ENCODE results near the gene ADTRP. TPM values are rescaled to one million over a fixed set of nuclear protein-coding genes. Genes with fewer than 3 reads are reported as not detected.

Gene ADTRP, protein sequence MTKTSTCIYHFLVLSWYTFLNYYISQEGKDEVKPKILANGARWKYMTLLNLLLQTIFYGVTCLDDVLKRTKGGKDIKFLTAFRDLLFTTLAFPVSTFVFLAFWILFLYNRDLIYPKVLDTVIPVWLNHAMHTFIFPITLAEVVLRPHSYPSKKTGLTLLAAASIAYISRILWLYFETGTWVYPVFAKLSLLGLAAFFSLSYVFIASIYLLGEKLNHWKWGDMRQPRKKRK
- total RNA-seq (2022; extraction: Qiagen RNA extraction; ENCODE audit: low read depth) = 0.51 to 0.78 TPM (median 0.56 TPM) in 5 replicates

DNA sequence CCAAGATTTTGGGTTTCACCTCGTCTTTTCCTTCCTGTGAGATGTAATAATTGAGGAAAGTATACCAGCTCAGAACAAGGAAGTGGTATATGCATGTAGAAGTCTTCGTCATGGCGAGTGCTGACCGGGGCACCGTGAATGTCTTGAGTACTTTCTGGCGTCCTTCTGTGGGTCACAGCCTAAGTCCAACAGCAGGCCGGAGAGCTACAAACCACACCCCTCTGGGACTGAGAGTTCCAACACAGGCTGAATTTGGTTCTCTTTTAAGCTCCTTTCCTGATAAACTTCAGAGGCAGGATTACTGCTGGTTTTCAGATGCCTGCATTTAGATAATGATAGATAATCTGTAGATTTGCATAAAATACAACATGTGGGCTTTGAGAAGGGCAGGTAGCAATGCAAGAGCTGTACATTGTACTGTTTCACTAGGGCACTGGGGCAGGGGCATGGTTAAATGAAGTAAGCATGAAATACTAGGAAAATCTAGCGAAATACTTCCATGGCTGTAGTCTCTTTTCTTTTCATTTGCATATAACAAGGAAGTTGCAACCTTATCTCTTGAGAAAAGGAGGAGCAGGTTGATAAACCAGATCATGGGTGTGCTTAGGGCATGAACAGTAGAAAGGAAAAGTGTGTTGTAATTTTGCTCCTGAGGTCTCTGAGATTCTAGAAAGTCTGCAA lies at the start of gene ADTRP:
Gene ADTRP, minus strand, starts transcription at position 156 of the 681 bp plus-strand sequence. Its CDS starts 44 bp downstream, at position 112.

Other genes with a start within 250 kb of the ADTRP start
- 0.73 to 1.0 TPM (median 0.85 TPM) in 5 replicates for gene TMEM170B, start 241.1 kb downstream of the ADTRP start, total RNA-seq (2022; extraction: Qiagen RNA extraction; ENCODE audit: low read depth)
- gene HIVEP1, start 233.5 kb upstream of the ADTRP start, total RNA-seq (2022; extraction: Qiagen RNA extraction; ENCODE audit: low read depth) = 11.3 to 13.4 TPM (median 12.4 TPM) in 5 replicates